Activated CD4-positive, alpha-beta T cell treated with anti-CD3 and anti-CD28 coated beads for 48 hours (primary cell): Measurements from ENCODE around the gene ROS1.
"Not testable (repeated sequence)": the region's sequence is repeated elsewhere in the genome, so short reads cannot be mapped to it uniquely, and the experiment has no call there.

Experiments used
- DNase-seq: peaks from one replicate; pipeline ENCODE4 v3.0.0-alpha.2; 2020

The ROS1 gene

GRCh38 chr6:117375446-117375845 lies 50.3 kb downstream of the ROS1 start:
- no peak for DNase-seq

- DNase-seq, result no peak
These were observed 52.4 kb downstream of the ROS1 start for GRCh38 chr6:117373211-117373813.

- DNase-seq, result not testable (repeated sequence)
These were observed 53.5 kb downstream of the ROS1 start for GRCh38 chr6:117372289-117372688.

- DNase-seq, result no peak
These were observed 54.2 kb downstream of the ROS1 start for GRCh38 chr6:117371492-117371891.

GRCh38 chr6:117359581-117359980 lies 66.2 kb downstream of the ROS1 start:
- DNase-seq, result no peak

- DNase-seq, result no peak
These were observed 71.1 kb downstream of the ROS1 start for GRCh38 chr6:117354671-117355070.

GRCh38 chr6:117352466-117353081 lies 73.2 kb downstream of the ROS1 start:
- DNase-seq, result no peak

GRCh38 chr6:117351521-117351920 lies 74.2 kb downstream of the ROS1 start:
- no peak for DNase-seq

- DNase-seq, result no peak
These were observed 79.4 kb downstream of the ROS1 start for GRCh38 chr6:117346142-117346930.

GRCh38 chr6:117345292-117345610 lies 80.5 kb downstream of the ROS1 start:
- DNase-seq, result no peak

GRCh38 chr6:117344444-117345291 lies 81.1 kb downstream of the ROS1 start:
- no peak for DNase-seq

- no peak for DNase-seq
These were observed 87.2 kb downstream of the ROS1 start for GRCh38 chr6:117338567-117338966.

GRCh38 chr6:117329926-117330325 lies 95.8 kb downstream of the ROS1 start:
- DNase-seq, result no peak

- no peak for DNase-seq
These were observed 97.2 kb downstream of the ROS1 start for GRCh38 chr6:117328500-117328899.

GRCh38 chr6:117328005-117328389 lies 97.7 kb downstream of the ROS1 start:
- DNase-seq, result no peak

- no peak for DNase-seq
These were observed 98.4 kb downstream of the ROS1 start for GRCh38 chr6:117327149-117328004.

- no peak for DNase-seq
These were observed 99.3 kb downstream of the ROS1 start for GRCh38 chr6:117326396-117326795.

GRCh38 chr6:117317261-117317660 lies 108.5 kb downstream of the ROS1 start:
- no peak for DNase-seq

GRCh38 chr6:117311726-117312125 lies 114.0 kb downstream of the ROS1 start:
- DNase-seq, result no peak

GRCh38 chr6:117311310-117311709 lies 114.4 kb downstream of the ROS1 start:
- no peak for DNase-seq

GRCh38 chr6:117309611-117310010 lies 116.1 kb downstream of the ROS1 start:
- no peak for DNase-seq

GRCh38 chr6:117309069-117309468 lies 116.7 kb downstream of the ROS1 start:
- no peak for DNase-seq
